SK-N-SH treated with all-trans-retinoic acid at 6 μM for 48 hours (cell line): Measurements from ENCODE around the gene ZBTB34.

ENCODE experiments used
- ATAC-seq: fragments of 200-7000 bp; cut with Tn5 transposase; 3 replicates; pipeline ENCODE4 v1.9.1; 2020; ENCODE audit warnings: mild to moderate bottlenecking, moderate library complexity
- ARNTL ChIP-seq: fragments of 450-650 bp; formaldehyde crosslinking; IDR thresholded peaks from 2 replicates; pipeline ENCODE4 v1.5.0; 2020; ENCODE audit warnings: low read depth, mild to moderate bottlenecking, moderate library complexity, borderline replicate concordance
- BACH2 ChIP-seq: fragments of 250-450 bp; sonication (Bioruptor Pico); IDR thresholded peaks from 2 replicates; pipeline ENCODE4 v1.9.0; 2021; ENCODE audit warnings: mild to moderate bottlenecking, borderline replicate concordance
- CSDC2 ChIP-seq: fragments of 250-450 bp; sonication (Bioruptor Pico); IDR thresholded peaks from 2 replicates; pipeline ENCODE4 v1.5.0; 2020; ENCODE audit warnings: mild to moderate bottlenecking, moderate library complexity
- ESRRG ChIP-seq: fragments of 250-450 bp; sonication (Bioruptor Pico); IDR thresholded peaks from 2 replicates; pipeline ENCODE4 v1.6.1; 2021; ENCODE audit warnings: mild to moderate bottlenecking
- GLIS3 ChIP-seq: fragments of 250-450 bp; sonication (Bioruptor Pico); IDR thresholded peaks from 2 replicates; pipeline ENCODE4 v1.5.0; 2020; ENCODE audit warnings: mild to moderate bottlenecking, moderate library complexity
- ISL1 ChIP-seq: fragments of 250-450 bp; sonication (Bioruptor Pico); IDR thresholded peaks from 2 replicates; pipeline ENCODE4 v2.1.2; 2022; ENCODE audit warnings: mild to moderate bottlenecking, moderate library complexity
- PATZ1 ChIP-seq: fragments of 250-450 bp; sonication (Bioruptor Pico); IDR thresholded peaks from 2 replicates; pipeline ENCODE4 v1.8.0; 2020; ENCODE audit warnings: mild to moderate bottlenecking, moderate library complexity, borderline replicate concordance
- POU6F1 ChIP-seq: fragments of 250-450 bp; sonication (Bioruptor Pico); IDR thresholded peaks from 2 replicates; pipeline ENCODE4 v1.8.0; 2021; ENCODE audit warnings: low read depth, mild to moderate bottlenecking, moderate library complexity, borderline replicate concordance
- PPARA ChIP-seq: fragments of 250-450 bp; sonication (Bioruptor Pico); IDR thresholded peaks from 2 replicates; pipeline ENCODE4 v1.5.0; 2020; ENCODE audit warnings: mild to moderate bottlenecking, borderline replicate concordance
- RARB ChIP-seq: fragments of 250-450 bp; sonication (Bioruptor Pico); IDR thresholded peaks from 2 replicates; pipeline ENCODE4 v1.8.0; 2021; ENCODE audit warnings: mild to moderate bottlenecking, moderate library complexity
- SNAI2 ChIP-seq: fragments of 250-450 bp; sonication (Bioruptor Pico); IDR thresholded peaks from 2 replicates; pipeline ENCODE4 v1.5.0; 2020; ENCODE audit warnings: mild to moderate bottlenecking, moderate library complexity
- TCF4 ChIP-seq: fragments of 250-450 bp; sonication (Bioruptor Pico); IDR thresholded peaks from 2 replicates; pipeline ENCODE4 v1.8.0; 2021; ENCODE audit warnings: mild to moderate bottlenecking, moderate library complexity, borderline replicate concordance
- TOX ChIP-seq: fragments of 250-450 bp; sonication (Bioruptor Pico); IDR thresholded peaks from 2 replicates; pipeline ENCODE4 v1.8.0; 2021; ENCODE audit warnings: mild to moderate bottlenecking, moderate library complexity, borderline replicate concordance
- TSHZ2 ChIP-seq: fragments of 250-450 bp; sonication (Bioruptor Pico); IDR thresholded peaks from 2 replicates; pipeline ENCODE4 v1.5.0; 2020; ENCODE audit warnings: mild to moderate bottlenecking, moderate library complexity
- ZC3H10 ChIP-seq: fragments of 250-450 bp; sonication (Bioruptor Pico); IDR thresholded peaks from 2 replicates; pipeline ENCODE4 v1.5.1; 2021; ENCODE audit warnings: mild to moderate bottlenecking, moderate library complexity
- ZFP3 ChIP-seq: fragments of 250-450 bp; sonication (Bioruptor Pico); IDR thresholded peaks from 2 replicates; pipeline ENCODE4 v1.5.0; 2020; ENCODE audit warnings: mild to moderate bottlenecking, moderate library complexity
- ZFP30 ChIP-seq: fragments of 450-650 bp; formaldehyde crosslinking; IDR thresholded peaks from 2 replicates; pipeline ENCODE4 v1.5.0; 2022; ENCODE audit warnings: mild to moderate bottlenecking, moderate library complexity
- ZNF565 ChIP-seq: fragments of 450-650 bp; formaldehyde crosslinking; conservative IDR thresholded peaks from 2 replicates; pipeline ENCODE4 v1.5.0; 2020; ENCODE audit warnings: low read depth, mild to moderate bottlenecking, moderate library complexity
- ZNF70 ChIP-seq: fragments of 450-650 bp; formaldehyde crosslinking; IDR thresholded peaks from 2 replicates; pipeline ENCODE4 v1.5.0; 2020; ENCODE audit warnings: mild to moderate bottlenecking, moderate library complexity
- ZNF8 ChIP-seq: fragments of 450-650 bp; formaldehyde crosslinking; IDR thresholded peaks from 2 replicates; pipeline ENCODE4 v1.5.0; 2020; ENCODE audit warnings: mild to moderate bottlenecking, moderate library complexity

Gene ZBTB34

GRCh38 chr9:126891676-126892075 is 31.2 kb downstream of the ZBTB34 start:
- TF ChIP-seq ZNF8 (CRISPR knock-in tag) (no peak), BACH2 (CRISPR knock-in tag) (no peak), TCF4 (no peak), PATZ1 (CRISPR knock-in tag) (no peak), TSHZ2 (CRISPR knock-in tag) (no peak), GLIS3 (CRISPR knock-in tag) (no peak), CSDC2 (CRISPR knock-in tag) (no peak), ESRRG (CRISPR knock-in tag) (no peak), ZFP3 (CRISPR knock-in tag) (no peak), RARB (no peak), ZC3H10 (CRISPR knock-in tag) (no peak), PPARA (CRISPR knock-in tag) (no peak), ISL1 (CRISPR knock-in tag) (no peak), ZNF565 (CRISPR knock-in tag) (no peak), TOX (CRISPR knock-in tag) (no peak), POU6F1 (CRISPR knock-in tag) (no peak)
- no peak for ATAC-seq

- ATAC-seq: no peak
- no peak for TF ChIP-seq RARB
- no peak for TF ChIP-seq SNAI2 (CRISPR knock-in tag)
- TF ChIP-seq ZNF8 (CRISPR knock-in tag): no peak
- no peak for TF ChIP-seq ZNF70
- TF ChIP-seq ARNTL (CRISPR knock-in tag): no peak
- TF ChIP-seq TOX (CRISPR knock-in tag): no peak
- no peak for TF ChIP-seq ZFP30 (CRISPR knock-in tag)
- no peak for TF ChIP-seq GLIS3 (CRISPR knock-in tag)
- no peak for TF ChIP-seq ZC3H10 (CRISPR knock-in tag)
- TF ChIP-seq, all 23 proteins: peak for 0
Measured at GRCh38 chr9:126893079-126893478, 32.6 kb downstream of the ZBTB34 start.

GRCh38 chr9:126894052-126894603 is 33.7 kb downstream of the ZBTB34 start:
- ATAC-seq: no peak
- no peak for TF ChIP-seq RARB

- TF ChIP-seq TSHZ2 (CRISPR knock-in tag): no peak
- no peak for TF ChIP-seq ISL1 (CRISPR knock-in tag)
- TF ChIP-seq ZNF565 (CRISPR knock-in tag): no peak
- no peak for TF ChIP-seq ZNF8 (CRISPR knock-in tag)
- no peak for TF ChIP-seq PATZ1 (CRISPR knock-in tag)
- TF ChIP-seq ZFP30 (CRISPR knock-in tag): no peak
- no peak for TF ChIP-seq TCF4
- TF ChIP-seq ARNTL (CRISPR knock-in tag): no peak
- TF ChIP-seq SNAI2 (CRISPR knock-in tag): no peak
- no peak for ATAC-seq
Measured at GRCh38 chr9:126902210-126902609, 41.8 kb downstream of the ZBTB34 start.
